H1 (cell line): ENCODE data around the gene WASHC3. TPM values are rescaled to one million over a fixed set of nuclear protein-coding genes. Genes with fewer than 3 reads are reported as not detected.

ENCODE experiments used
- polyA plus RNA-seq, 7 experiments: library from polyadenylated mRNA; depleted of rRNA in 3 of 7; stranded (reverse) in 5 of 7; unstranded in 2 of 7; fragments of >200 nt in 5 of 7; fragments of 200-250 nt in 2 of 7; gene quantifications; 1 replicate in 5 of 7; 2 replicates in 1 of 7; 4 replicates in 1 of 7; pipeline versions ENCODE4 v1.2.1 to v1.2.3, GENCODE V29; 2011 to 2013; ENCODE audit warnings: missing spikeins in 2 of 7, mixed read lengths in 2 of 7
- total RNA-seq: library from RNA; stranded (reverse); fragmentation: NEBNext Ultra II Directional; extraction: Animal tissue kit (Norgen Biotek cat#: 25700); gene quantifications from 2 replicates; pipeline ENCODE4 v1.2.1, GENCODE V29; 2021

The WASHC3 gene
- total and polyA plus RNA-seq, 2 of the 8 experiments (the other 6 are each of a cell fraction or from before 2014, with no cell fraction given): 7.4 to 8.3 TPM

Other genes with a start within 250 kb of the WASHC3 start
- gene GNPTAB, start 231.0 kb downstream of the WASHC3 start, total RNA-seq: 51.3 and 54.6 TPM in 2 replicates
- 14.3 and 21.5 TPM in 2 replicates for gene GNPTAB, start 231.0 kb downstream of the WASHC3 start, polyA plus RNA-seq (2011; rRNA removed)
- 5.7 and 6.2 TPM in 2 replicates for gene DRAM1, start 184.4 kb downstream of the WASHC3 start, total RNA-seq
- 3.0 and 4.6 TPM in 2 replicates for gene DRAM1, start 184.4 kb downstream of the WASHC3 start, polyA plus RNA-seq (2011; rRNA removed)
- gene NUP37, start 58.1 kb upstream of the WASHC3 start, total RNA-seq: 68.7 and 71.0 TPM in 2 replicates
- 24.1 and 53.5 TPM in 2 replicates for gene NUP37, start 58.1 kb upstream of the WASHC3 start, polyA plus RNA-seq (2011; rRNA removed)
- 33.2 and 38.1 TPM in 2 replicates for gene PARPBP, start 58.2 kb upstream of the WASHC3 start, total RNA-seq
- gene PARPBP, start 58.2 kb upstream of the WASHC3 start, polyA plus RNA-seq (2011; rRNA removed): 5.3 and 10.9 TPM in 2 replicates
- not detected in 2 replicates for gene PMCH, start 135.8 kb upstream of the WASHC3 start, total RNA-seq
- not detected in 2 replicates for gene PMCH, start 135.8 kb upstream of the WASHC3 start, polyA plus RNA-seq (2011; rRNA removed)